Stimulated activated CD4-positive, alpha-beta T cell treated with anti-CD3 and anti-CD28 coated beads, Interleukin-2, amount 100 ng/mL, for 24 hours (primary cell): Measurements from ENCODE around the gene EHBP1.
A peak's percentile ranks its signal among the peaks of the same experiment; 100 is the strongest.
"Not testable (repeated sequence)": the region's sequence is repeated elsewhere in the genome, so short reads cannot be mapped to it uniquely, and the experiment has no call there.

ENCODE experiments used
- DNase-seq, 2 donors: peaks; one replicate each; pipeline ENCODE4 v3.0.0-alpha.2; 2020

The EHBP1 gene

DNA sequence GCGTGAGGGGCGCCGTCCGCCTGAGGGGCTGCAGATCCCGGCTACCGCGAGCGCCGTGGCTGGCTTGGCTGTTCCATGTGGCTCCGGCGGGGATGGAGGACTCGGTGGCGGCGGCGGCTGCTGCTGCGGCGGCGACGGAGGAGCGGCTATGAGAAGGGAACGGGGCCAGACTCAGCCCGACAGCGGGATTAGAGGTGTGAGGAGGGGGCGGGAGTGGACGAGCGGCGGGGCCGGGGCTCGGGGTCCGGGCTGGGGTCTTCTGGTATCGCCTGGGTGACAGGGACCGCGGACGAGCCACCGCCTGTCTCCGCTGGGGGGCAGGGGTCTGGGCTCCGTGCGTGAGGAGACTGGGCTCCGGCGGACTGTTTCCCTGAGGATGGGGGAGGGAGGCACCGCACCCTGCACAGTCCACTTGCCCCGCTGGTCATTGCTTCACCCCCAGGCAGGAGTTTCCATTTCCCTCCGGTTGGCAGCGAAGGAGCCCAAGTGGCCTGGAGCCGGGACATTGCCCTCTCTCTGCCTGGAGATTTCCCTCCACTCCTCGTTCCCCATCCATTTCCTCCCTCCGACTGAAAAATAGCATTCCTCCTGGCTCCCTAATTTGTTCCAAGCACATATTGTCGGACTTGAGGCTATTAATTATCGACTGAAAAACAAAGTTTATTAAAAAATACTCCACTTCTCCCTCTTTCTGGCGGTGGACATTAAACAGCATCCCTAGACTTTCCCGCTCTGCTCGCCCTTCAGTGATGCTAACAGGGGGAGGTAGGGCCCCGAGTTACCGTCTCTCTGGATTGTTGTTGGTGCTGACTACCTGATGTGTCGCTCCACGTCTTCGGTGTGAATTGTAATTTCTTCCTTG lies 577 bp downstream of the EHBP1 start:
- DNase-seq: peak in 1 of 2 donors; percentile 17

GRCh38 chr2:62706721-62707521 lies 1.4 kb downstream of the EHBP1 start:
- DNase-seq: no peak

DNA sequence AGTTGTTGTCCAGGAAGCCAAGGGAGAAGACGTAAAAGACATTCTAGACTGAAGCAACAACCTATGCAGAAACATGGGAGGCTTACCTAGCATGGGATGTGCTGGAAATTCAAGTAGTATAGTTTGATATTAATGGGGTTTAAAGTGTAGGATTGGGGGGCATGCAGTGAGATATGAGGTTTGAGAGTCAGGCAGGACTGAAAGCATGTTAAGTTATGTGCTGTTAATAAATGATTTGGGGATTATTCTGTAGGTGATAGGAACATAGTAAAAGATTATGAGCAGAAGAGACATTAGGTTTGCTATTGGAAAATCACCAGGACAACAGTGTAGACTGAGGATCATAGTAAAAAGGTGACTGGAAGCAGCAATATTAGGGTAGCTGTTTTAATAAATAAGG lies 3.2 kb downstream of the EHBP1 start:
- DNase-seq: no peak

- DNase-seq: no peak
Measured at GRCh38 chr2:62711832-62712494, 6.5 kb downstream of the EHBP1 start.

DNA sequence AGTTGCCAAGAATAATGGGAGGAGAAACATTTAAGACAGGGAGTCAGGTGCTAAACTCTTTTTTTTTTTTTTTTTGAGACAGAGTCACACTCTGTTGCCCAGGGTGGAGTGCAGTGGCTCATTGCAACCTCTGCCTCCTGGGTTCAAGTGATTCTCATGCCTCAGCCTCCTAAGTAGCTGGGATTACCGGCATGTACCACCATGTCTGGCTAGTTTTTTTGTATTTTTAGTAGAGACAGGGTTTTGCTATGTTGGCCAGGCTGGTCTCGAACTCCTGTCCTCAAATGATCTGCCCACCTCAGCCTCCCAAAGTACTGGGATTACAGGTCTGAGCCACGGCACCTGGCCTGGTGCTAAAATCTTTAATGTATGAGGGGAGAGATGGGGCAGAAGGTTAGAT lies 7.7 kb downstream of the EHBP1 start:
- DNase-seq: not testable (repeated sequence)

DNA sequence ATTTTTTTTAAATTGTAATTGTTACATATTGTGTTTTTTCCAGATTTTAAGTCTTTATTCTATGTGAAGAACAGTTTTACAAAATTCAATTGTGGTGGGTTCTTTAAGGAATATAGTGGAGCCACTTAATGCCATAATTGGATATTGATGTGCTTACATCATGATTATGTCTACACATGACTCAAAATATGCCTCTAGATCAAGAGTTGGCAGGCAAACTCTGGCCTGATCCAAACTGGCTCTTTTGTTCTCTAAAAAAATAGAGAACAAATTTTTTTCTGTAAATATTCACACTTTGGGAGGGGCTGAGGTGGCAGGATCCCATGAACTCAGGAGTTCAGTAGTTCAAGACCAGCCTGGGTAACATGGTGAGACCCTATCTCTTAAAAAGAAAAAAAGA lies 8.3 kb downstream of the EHBP1 start:
- no peak for DNase-seq

DNA sequence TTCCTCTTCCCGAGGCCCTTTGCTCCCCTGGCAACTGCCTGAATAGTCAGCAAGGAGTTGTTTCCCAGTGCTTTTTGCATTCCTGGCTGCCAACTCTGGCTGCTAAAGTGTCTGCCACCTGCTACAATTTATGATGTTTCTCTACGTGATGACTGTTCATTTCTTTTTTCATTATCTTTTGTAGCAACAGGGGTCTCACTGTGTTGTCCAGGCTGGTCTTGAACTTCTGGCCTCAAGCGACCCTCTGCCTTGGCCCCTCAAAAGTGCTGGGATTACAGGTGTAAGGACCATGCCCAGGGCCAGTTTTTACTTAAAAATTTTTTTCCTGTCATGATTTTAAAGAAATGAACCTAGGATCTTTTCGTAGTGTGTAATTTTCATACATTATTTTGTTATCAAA lies 11.3 kb downstream of the EHBP1 start:
- DNase-seq: no peak

DNA sequence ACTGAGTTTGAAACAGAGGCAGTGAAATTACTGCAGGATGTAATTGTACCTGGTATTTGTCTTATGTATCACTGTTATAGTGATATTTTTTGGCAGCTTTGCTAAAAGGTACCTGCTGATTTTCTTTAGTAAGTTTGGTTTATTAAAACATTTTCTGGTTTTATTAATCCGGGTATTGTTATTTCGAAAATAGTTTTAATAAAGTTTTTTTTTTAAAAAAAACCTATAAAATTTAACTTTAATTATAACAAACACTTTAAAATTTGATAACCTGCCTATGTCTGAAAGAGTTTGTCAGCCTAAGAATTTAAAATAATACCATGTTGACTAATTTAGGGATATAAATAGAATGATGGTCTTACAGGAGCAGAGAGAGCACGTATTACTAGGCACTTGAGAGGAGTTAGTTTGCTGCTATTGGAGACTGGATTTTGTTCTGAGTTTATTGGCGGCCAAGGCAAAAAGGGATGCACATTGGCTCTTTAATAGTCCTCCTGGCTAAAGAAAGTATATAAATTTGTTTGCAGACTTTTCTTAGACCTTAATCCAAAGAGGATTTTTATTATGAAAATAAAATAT lies 12.1 kb downstream of the EHBP1 start:
- DNase-seq: no peak

DNA sequence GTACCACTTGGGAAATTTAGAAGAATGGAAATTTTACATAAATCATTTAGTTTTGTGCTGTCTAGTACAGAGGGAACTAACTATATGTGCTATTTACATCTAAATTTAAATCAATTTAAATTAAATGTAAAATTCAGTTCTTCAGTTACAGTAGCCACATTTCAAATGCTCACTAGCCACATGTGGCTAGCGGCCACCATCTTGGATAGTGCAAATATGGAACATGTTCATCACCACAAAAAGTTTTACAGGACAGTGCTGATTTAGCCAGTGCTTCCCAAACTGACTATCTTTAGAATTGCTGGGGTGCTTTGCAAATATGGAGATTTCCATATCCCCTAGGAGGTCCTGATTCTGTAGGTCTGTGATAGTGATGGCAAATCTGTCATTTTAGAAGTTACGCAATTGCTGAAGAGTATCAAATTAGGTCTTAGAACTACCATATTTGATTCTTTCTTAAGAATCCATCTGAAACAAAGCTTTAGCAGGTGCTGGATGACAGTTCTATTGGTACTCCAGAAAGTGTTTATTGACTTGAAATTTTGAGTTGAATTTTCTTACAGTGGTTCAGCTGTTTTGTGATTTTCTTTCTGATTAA lies 12.8 kb downstream of the EHBP1 start:
- no peak for DNase-seq

DNA sequence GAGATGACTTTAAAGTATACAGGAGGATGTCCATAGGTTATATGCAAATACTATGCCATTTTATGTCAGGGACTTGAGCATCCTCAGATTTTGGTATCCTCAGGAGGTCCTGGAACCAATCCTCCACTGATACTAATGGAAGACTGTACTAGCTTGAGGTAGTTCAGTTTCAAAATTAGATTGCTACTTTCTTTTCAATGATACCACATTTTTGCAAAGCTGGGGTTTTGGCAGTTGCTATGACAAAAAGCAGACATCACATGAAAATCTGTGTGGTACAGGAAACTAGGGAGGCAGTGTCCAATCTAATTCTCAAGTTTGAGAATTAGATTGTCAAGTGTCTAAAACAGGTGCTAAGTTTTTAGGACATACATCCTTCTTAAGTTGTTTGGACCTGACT lies 14.2 kb downstream of the EHBP1 start:
- DNase-seq: no peak

- DNase-seq: no peak
Measured at GRCh38 chr2:62722679-62723078, 17.2 kb downstream of the EHBP1 start.

DNA sequence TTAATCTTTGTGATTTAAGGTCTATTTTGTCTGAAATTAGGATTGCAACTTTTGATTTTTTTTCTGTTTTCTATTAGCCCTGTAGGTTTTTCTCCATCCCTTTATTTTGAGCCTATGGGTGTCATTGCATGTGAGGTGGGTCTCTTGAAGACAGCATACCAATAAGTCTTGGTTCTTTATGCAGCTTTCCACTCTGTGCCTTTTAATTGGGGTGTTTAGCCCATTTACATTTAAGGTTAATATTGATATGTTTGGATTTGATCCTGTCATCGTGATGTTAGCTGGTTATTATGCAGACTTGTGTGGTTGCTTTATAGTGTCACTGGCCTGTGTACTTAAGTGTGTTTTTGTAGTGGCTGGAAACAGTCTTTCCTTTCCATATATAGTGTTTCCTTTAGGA lies 17.7 kb downstream of the EHBP1 start:
- no peak for DNase-seq

DNA sequence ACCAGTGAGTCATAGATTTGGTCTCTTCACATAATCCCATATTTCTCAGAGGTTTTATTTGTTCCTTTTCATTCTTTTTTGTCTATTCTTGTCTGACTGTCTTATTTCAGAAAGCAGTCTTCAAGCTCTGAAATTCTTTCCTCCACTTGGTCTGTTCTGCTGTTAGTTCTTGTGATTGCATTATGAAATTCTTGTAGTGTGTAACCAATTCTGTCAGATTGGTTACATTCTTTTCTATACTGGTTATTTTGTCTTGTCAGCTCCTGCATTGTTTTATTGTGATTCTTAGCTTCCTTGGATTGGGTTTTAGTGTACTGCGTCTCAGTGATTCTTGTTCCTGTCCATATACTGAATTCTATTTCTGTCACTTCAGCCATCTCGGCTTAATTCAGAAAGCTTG lies 18.6 kb downstream of the EHBP1 start:
- no peak for DNase-seq

GRCh38 chr2:62724886-62725711 lies 19.6 kb downstream of the EHBP1 start:
- DNase-seq: peak in 1 of 2 donors; percentile 28

DNA sequence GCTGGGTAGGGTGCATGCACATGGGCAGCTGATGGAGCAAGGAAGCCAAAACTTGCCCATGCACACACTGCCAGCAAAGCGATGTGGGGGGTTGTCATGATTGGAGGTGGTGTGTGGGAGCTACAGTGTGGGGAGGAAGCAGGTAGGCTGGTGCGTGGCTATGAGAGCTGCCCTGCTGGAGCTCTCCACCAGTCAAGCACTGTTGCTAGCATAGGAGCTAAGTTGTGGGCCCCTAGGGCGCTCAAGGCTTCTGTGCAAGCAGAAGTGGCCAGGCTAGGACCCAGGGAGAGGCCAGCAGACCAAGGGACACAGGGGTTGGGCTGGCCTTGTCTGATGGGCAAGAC lies 20.2 kb downstream of the EHBP1 start:
- no peak for DNase-seq

GRCh38 chr2:62727259-62727867 lies 21.9 kb downstream of the EHBP1 start:
- no peak for DNase-seq

DNA sequence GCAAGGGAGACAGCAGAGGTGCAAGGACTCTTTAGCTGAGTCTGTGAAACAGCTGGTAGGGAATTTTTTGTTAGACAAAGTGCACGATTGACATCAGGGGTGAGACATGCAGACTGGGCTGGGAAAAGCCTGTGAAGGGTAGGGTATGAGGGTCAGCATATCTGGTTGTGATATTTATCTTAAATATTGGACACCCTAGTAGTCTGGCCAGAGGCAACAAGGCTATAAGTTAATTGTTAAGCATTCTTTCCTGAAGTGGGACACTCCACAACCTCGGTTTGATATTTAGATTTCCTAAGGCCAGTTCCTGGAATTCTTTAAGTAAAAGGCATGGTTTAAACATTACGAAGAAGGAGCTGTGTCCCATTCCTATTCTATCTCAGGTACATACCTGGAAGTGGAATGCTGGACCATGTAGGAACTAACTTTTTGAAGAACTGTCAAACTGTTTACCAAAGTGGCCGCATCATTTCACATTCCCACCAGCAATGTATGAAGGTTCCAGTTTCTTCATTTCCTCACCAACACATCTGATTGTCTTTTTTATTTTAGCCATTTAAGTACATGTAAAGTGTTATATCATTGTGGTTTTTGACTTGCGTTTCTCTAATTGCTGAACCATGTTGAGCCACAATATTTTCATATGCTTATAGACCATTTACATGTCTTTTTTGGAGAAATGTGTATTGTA lies 22.5 kb downstream of the EHBP1 start:
- no peak for DNase-seq

DNA sequence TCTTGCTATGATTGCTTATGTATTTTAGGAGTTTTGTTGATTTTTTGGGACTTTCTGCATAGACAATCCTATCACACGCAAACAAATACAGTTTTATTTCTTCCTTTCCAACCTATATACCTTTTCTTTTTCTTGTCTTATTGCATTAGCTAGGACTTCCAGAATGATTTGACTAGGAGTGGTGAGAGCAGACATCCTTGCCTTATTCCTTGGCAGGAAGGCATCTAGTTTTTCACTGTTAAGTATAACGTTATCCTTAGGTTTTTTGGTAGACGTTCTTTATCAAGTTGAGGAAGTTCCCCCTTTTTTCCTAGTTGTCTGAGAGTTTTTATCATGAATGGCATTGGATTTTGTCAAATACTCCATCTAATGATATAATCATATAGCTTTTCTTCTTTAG lies 25.8 kb downstream of the EHBP1 start:
- no peak for DNase-seq

DNA sequence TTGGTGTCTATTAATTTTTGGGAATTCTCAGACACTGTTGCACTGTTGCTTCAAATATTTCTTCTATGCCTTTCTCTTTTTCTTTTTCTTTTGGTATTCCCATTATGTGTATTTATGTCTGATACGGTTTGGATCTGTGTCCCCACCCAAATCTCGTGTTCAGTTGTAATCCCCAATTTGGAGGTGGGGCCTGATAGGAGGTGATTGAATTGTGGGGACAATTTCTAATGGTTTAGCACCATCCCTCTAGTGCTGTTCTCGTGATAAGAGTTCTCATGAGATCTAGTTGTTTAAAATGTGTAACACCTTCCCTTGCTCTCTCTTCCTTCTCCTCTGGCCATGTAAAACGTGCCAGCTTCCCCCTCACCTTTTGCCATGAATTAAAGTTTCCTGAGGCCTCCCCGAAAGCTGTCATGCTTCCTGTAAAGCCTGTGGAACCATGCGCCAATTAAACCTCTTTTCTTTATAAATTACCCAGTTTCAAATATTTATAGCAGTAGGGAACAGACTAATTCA lies 26.8 kb downstream of the EHBP1 start:
- no peak for DNase-seq

DNA sequence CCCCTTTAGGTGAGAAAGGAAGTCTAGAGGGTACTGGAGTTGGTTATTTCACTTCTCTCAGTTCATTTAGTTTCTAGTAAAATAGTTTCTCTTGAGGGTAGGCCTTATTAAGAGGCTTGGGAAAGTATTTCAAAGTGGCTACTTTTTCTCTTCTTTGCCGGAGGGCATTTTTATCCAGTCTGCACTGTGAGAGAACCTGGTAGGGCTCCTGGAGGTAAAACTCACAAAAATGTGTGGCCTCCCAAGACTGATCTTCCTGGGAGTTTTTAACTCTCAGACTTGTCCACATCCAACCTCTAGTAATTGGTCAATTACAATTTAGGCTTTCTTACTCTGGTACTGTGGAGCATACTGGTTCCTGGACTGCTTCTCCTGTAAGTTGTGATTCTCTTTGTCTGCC lies 28.0 kb downstream of the EHBP1 start:
- DNase-seq: no peak
